IPS-20b (cell line): Measurements from ENCODE around the gene NUMB.

Experiments used
- H3K27ac ChIP-seq: one replicate; pipeline ENCODE4 v1.5.1; 2013; ENCODE audit warnings: low read length
- H3K27me3 ChIP-seq: 2 replicates; pipeline ENCODE4 v1.6.1; 2013; ENCODE audit warnings: mild to moderate bottlenecking, low read length, inconsistent platforms; ENCODE audit not compliant: insufficient read depth
- H3K36me3 ChIP-seq: 2 replicates; pipeline ENCODE4 v1.6.1; 2013; ENCODE audit warnings: low read depth, mild to moderate bottlenecking, inconsistent platforms, low read length, moderate library complexity; ENCODE audit not compliant: insufficient read depth
- H3K4me1 ChIP-seq: 2 replicates; pipeline ENCODE4 v1.6.1; 2013; ENCODE audit warnings: mild to moderate bottlenecking, control low read depth, inconsistent platforms, low read length, moderate library complexity; ENCODE audit not compliant: insufficient read depth
- H3K4me3 ChIP-seq: 2 replicates; pipeline ENCODE4 v1.5.1; 2013; ENCODE audit warnings: mild to moderate bottlenecking, low read length, inconsistent platforms
- H3K9ac ChIP-seq: 2 replicates; pipeline ENCODE4 v1.6.1; 2013; ENCODE audit warnings: low read depth, mild to moderate bottlenecking, inconsistent platforms, low read length, moderate library complexity
- H3K9me3 ChIP-seq: 2 replicates; pipeline ENCODE4 v1.6.1; 2013; ENCODE audit warnings: mild to moderate bottlenecking, low read depth, low read length, inconsistent platforms; ENCODE audit not compliant: insufficient read depth

Gene NUMB

GRCh38 chr14:73245480-73246325, 212.6 kb downstream of the NUMB start:
- no peaks in the 10 kb centered on the region for H3K4me1 ChIP-seq

DNA sequence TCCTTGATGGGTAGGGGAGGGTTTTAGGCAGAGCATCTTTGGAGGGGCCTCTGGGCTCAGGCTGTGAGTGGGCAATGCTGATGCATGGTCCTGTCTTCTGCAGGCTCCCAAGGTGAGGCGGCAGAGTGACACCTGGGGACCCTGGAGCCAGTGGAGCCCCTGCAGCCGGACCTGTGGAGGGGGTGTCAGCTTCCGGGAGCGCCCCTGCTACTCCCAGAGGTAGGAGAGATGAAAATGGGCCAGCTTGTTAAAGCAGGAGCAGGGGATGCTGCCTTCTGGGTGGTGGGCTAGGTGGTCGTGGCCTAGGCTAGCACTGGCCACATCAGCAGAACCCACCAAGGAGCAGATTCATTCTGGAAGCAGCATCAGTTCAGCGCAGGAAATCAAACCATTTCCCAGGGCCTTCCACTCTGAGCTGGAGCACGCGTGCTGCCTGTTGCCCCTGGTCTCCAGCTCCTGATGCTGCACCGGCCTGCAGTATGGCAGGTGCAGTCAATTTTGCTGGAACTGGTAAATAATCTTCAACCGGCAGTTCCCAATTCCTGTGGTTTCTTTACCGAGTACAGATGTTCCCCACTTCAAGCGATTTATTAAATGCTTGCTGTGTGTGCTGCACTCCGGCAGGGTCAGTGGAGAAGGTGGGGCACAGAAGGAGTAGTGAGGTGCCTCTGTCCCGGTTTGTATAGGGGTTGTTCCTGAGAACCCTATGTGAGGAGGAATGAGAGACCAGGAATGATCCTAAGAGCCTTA, 213.6 kb downstream of the NUMB start:
- Histone ChIP-seq H3K9ac (no peak overlapping the region), H3K27ac (no peak overlapping the region), H3K4me3 (peak overlapping the region; percentile 51; the same call in 1 of the 2 replicates), H3K27me3 (peaks cover 15% of the 10 kb centered on the region), H3K4me1 (no peaks in the 10 kb centered on the region), H3K36me3 (0 out of 2 replicates have a peak, but pooled peaks cover 3% of the 10 kb centered on the region), H3K9me3 (no peaks in the 10 kb centered on the region)

More at GRCh38 chr14:73245480-73246325, 212.6 kb downstream of the NUMB start:
- H3K27ac ChIP-seq = no peak overlapping the region
- peaks cover 5% of the 10 kb centered on the region; the same call in 1 of the 2 replicates for H3K27me3 ChIP-seq
- H3K9me3 ChIP-seq = no peaks in the 10 kb centered on the region
- H3K36me3 ChIP-seq = 0 out of 2 replicates have a peak, but pooled peaks cover 3% of the 10 kb centered on the region
- peak overlapping the region; percentile 51; the same call in 1 of the 2 replicates for H3K4me3 ChIP-seq
- no peak overlapping the region for H3K9ac ChIP-seq

DNA sequence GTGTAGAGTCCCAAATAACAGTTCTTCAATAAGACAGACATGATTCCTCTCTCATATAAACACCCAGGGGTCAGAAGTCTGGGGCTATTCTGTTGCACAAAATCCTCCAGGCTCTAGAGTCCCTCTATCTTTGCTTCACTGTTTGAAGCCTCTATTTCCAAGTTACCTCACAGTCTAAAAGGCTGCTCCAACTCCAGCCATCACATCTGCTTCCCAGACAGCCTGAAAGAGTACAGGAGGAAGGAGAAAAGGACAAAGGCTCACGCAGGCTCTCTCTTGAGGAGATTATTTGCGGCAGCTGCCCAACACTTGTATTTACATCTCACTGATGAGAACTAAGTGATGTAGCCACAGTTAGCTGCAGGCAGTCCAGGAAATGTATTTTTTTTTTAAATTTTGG, 214.6 kb downstream of the NUMB start:
- H3K27ac ChIP-seq = no peak overlapping the region
- H3K36me3 ChIP-seq = 0 out of 2 replicates have a peak, but pooled peaks cover 3% of the 10 kb centered on the region
- H3K4me1 ChIP-seq = peaks cover 6% of the 10 kb centered on the region
- H3K27me3 ChIP-seq = peaks cover 24% of the 10 kb centered on the region
- H3K9me3 ChIP-seq = no peaks in the 10 kb centered on the region
- no peak overlapping the region for H3K9ac ChIP-seq
- H3K4me3 ChIP-seq = no peak overlapping the region

- Histone ChIP-seq H3K4me1 (peaks cover 11% of the 10 kb centered on the region), H3K9me3 (no peaks in the 10 kb centered on the region), H3K9ac (no peak overlapping the region), H3K27ac (no peak overlapping the region), H3K36me3 (0 out of 2 replicates have a peak, but pooled peaks cover 3% of the 10 kb centered on the region), H3K4me3 (no peak overlapping the region), H3K27me3 (peaks cover 28% of the 10 kb centered on the region)
Observed at GRCh38 chr14:73243341-73243740, 215.0 kb downstream of the NUMB start.

GRCh38 chr14:73242357-73242901, 215.9 kb downstream of the NUMB start:
- H3K27ac ChIP-seq = no peak overlapping the region
- H3K27me3 ChIP-seq = peaks cover 37% of the 10 kb centered on the region
- H3K9me3 ChIP-seq = no peaks in the 10 kb centered on the region
- H3K4me3 ChIP-seq = no peak overlapping the region
- H3K4me1 ChIP-seq = peaks cover 11% of the 10 kb centered on the region
- no peak overlapping the region for H3K9ac ChIP-seq
- H3K36me3 ChIP-seq = 0 out of 2 replicates have a peak, but pooled peaks cover 3% of the 10 kb centered on the region

DNA sequence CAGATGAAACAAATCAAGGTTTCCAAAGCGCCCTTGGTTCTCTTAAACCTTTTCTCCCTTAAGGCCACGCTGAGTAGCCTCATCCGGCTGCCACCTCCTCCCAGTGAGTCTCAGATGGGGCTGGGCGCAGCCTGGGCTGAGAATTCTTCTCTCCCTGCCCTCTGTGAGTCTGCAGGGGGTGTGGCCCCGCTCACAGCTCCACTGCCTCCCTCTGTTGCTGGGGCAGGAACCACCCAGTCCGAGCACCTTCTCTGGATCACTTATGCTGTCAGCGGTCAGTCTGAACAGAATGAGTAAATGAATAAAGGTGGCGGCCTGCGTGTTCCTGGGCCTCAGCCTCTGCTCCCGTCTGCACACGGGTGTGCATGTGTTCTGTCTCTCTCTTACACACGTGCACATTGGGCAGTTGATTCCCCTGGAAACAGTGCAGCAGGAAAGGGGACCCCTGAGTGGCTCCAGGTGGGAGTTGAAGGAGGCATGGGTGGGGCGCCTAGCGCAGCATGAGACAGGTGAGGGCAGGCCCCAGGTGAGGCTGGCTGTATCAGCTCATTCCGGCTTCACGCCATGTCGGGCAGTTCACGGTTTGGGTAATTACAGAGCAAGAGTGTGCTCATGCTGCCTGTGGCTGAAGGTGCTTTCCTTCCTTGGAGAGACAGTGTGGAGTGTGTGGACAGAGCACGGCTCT, 216.7 kb downstream of the NUMB start:
- Histone ChIP-seq H3K27me3 (peaks cover 45% of the 10 kb centered on the region), H3K36me3 (0 out of 2 replicates have a peak, but pooled peaks cover 3% of the 10 kb centered on the region), H3K27ac (no peak overlapping the region), H3K4me1 (peaks cover 15% of the 10 kb centered on the region), H3K9ac (no peak overlapping the region), H3K9me3 (no peaks in the 10 kb centered on the region), H3K4me3 (no peak overlapping the region)

- Histone ChIP-seq H3K4me1 (peaks cover 20% of the 10 kb centered on the region), H3K36me3 (0 out of 2 replicates have a peak, but pooled peaks cover 3% of the 10 kb centered on the region), H3K4me3 (no peak overlapping the region), H3K9ac (no peak overlapping the region), H3K9me3 (no peaks in the 10 kb centered on the region), H3K27me3 (peaks cover 51% of the 10 kb centered on the region), H3K27ac (no peak overlapping the region)
Observed at GRCh38 chr14:73240816-73241480, 217.4 kb downstream of the NUMB start.

DNA sequence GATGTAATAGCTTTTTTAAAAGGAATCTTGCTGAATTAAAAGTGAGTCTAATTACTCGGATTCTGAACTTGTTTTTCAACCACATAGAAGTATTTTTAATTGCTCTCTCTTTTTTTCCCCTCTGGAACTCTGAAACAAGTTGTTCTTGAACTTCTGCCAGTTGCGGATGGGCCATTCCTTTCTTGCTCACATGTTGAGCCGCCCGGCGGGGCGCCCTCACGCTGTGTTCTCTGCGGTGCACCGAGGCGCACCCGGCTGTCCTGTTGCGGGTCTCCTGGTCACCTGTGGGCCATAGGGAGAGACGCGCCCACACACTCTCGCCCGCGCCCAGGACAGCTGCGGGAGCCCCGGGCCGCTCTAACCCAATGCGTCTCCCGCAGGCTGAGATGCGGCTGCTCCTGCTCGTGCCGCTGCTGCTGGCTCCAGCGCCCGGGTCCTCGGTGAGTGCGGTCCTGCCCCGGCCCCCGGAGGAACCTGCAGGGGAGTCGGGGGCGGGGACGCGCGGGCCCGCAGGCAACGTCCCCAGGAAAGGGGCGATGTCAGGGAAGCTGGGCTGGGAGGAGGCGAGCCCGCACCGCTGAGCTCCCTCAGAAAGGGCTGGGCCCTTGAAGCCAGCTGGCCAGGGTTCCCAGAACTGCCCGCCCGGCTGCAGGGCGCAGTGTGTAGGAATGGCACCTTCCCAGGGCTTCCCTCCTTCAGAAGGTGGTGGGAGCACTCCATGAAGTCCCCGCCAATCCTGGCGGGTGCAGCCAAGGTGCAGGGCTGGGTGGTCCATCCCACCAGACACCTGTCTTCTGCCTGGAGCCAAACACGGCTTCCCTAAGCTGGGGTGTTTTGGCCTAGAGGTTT, 218.7 kb downstream of the NUMB start:
- Histone ChIP-seq H3K9ac (no peak overlapping the region), H3K36me3 (0 out of 2 replicates have a peak, but pooled peaks cover 3% of the 10 kb centered on the region), H3K4me1 (peaks cover 31% of the 10 kb centered on the region), H3K4me3 (peak overlapping the region; percentile 68; the same call in 1 of the 2 replicates), H3K9me3 (no peaks in the 10 kb centered on the region), H3K27ac (no peak overlapping the region), H3K27me3 (peaks cover 51% of the 10 kb centered on the region)

DNA sequence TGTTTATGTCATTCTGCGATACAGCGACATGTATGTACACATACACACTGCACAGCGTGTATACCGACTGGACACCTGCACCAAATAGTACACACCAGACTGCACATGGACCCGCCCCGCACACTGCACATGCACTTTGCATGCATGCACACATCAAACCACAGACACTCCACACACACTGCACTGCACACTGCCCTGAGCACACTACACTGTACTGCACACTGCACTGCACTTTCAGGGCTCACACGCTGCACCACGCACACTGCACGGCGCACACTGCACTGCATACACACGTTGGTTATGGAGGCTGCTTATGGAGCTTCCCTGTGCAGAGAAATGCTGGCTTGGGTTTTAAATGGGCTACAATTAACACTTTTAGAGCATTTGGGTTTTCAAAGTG, 219.4 kb downstream of the NUMB start:
- H3K9ac ChIP-seq = peak overlapping the region; percentile 53; the same call in 1 of the 2 replicates
- H3K4me1 ChIP-seq = peaks cover 36% of the 10 kb centered on the region
- 0 out of 2 replicates have a peak, but pooled peaks cover 3% of the 10 kb centered on the region for H3K36me3 ChIP-seq
- H3K4me3 ChIP-seq = peak overlapping the region; percentile 68
- H3K27me3 ChIP-seq = peaks cover 51% of the 10 kb centered on the region
- no peak overlapping the region for H3K27ac ChIP-seq
- H3K9me3 ChIP-seq = no peaks in the 10 kb centered on the region

GRCh38 chr14:73238424-73238852, 219.9 kb downstream of the NUMB start:
- Histone ChIP-seq H3K27me3 (peaks cover 55% of the 10 kb centered on the region), H3K4me3 (peak overlapping the region; percentile 68), H3K9me3 (no peaks in the 10 kb centered on the region), H3K9ac (peak overlapping the region; percentile 53; the same call in 1 of the 2 replicates), H3K36me3 (no peaks in the 10 kb centered on the region), H3K27ac (no peak overlapping the region), H3K4me1 (peaks cover 41% of the 10 kb centered on the region)
